Kidney (tissue), 14 donors: Measurements from ENCODE around the gene OSGEP. TPM values are rescaled to one million over a fixed set of nuclear protein-coding genes. Genes with fewer than 3 reads are reported as not detected.

Source experiments
- DNase-seq, 5 donors: peaks; one replicate each; pipeline ENCODE4 v3.0.0-alpha.2; 2013 to 2020
- FAIRE-seq: peaks from 2 replicates; lab custom pipeline; 2012; peaks lifted over from hg19 to GRCh38; lab: Jason Lieb, UNC
- H3K27ac ChIP-seq, 2 donors: one replicate each; pipeline ENCODE4 v1.7.0; 2013; ENCODE audit warnings: low read depth in 2 of 2, low read length in 2 of 2, inconsistent platforms in 1 of 2
- H3K27me3 ChIP-seq: one replicate; pipeline ENCODE4 v1.7.1; 2013; ENCODE audit warnings: low read length, inconsistent platforms; ENCODE audit not compliant: control insufficient read depth, insufficient read depth
- H3K36me3 ChIP-seq, 3 donors: one replicate each; pipeline versions ENCODE4 v1.7.0 to v1.7.1; 2013; ENCODE audit warnings: low read length in 3 of 3, control low read depth in 1 of 3, inconsistent platforms in 1 of 3; ENCODE audit not compliant: insufficient read depth in 3 of 3, control insufficient read depth in 2 of 3
- H3K4me1 ChIP-seq, 3 donors: one replicate each; pipeline versions ENCODE4 v1.7.0 to v1.7.1; 2013; ENCODE audit warnings: low read length in 3 of 3, inconsistent platforms in 1 of 3, low read depth in 1 of 3; ENCODE audit not compliant: control insufficient read depth in 2 of 3, insufficient read depth in 2 of 3
- H3K4me3 ChIP-seq, 3 donors: one replicate each; pipeline versions ENCODE4 v1.7.0 to v1.8.1; 2013; ENCODE audit warnings: low read length in 3 of 3, control low read depth in 1 of 3, inconsistent platforms in 1 of 3
- H3K9ac ChIP-seq, 3 donors: one replicate each; pipeline versions ENCODE4 v1.7.0 to v1.7.1; 2013; ENCODE audit warnings: low read length in 3 of 3, control low read depth in 1 of 3, inconsistent platforms in 1 of 3
- H3K9me3 ChIP-seq, 3 donors: one replicate each; pipeline versions ENCODE4 v1.7.0 to v1.7.1; 2013; ENCODE audit warnings: low read length in 3 of 3, control low read depth in 1 of 3, inconsistent platforms in 1 of 3; ENCODE audit not compliant: control insufficient read depth in 2 of 3, insufficient read depth in 1 of 3
- intact Hi-C: fragments of 100-400 bp; cut with DNase I; formaldehyde crosslinking; loops from one replicate; pipeline ENCODE4 v1.11.1; 2022
- polyA plus RNA-seq: library from polyadenylated mRNA; stranded (reverse); fragments of 350-450 nt; fragmentation: Illumina TruSeq; extraction: RNeasy Lipid Tissue Mini Kit (QIAGEN cat#74804); gene quantifications from one replicate; pipeline ENCODE4 v1.2.3, GENCODE V29; 2014; ENCODE audit warnings: low read depth, low replicate concordance; ENCODE audit not compliant: insufficient read depth
- total RNA-seq: library from RNA; stranded (reverse); fragmentation: NEBNext Ultra II Directional; extraction: Animal tissue kit (Norgen Biotek cat#: 25700); gene quantifications from one replicate; pipeline ENCODE4 v1.2.1, GENCODE V29; 2021
- TF ChIP-seq, protein P1 (sequence below): IDR thresholded peaks from 3 replicates; pipeline ENCODE4 v1.5.1; 2012; ENCODE audit warnings: mild to moderate bottlenecking, moderate library complexity, borderline replicate concordance; ENCODE audit not compliant: insufficient read depth; ENCODE audit errors: extremely low read depth
- donor health status: control.
- donor health status: control.
- donor health status: control.
- donor health status: control.
- donor health status: control.
- donor health status: DM: yes; HTN: yes; CAD: no.
- donor health status: Normal renal cell carcinoma (clear cell type).

OSGEP gene
- total and polyA plus RNA-seq, 2 donors from 2014 or later, result 30.3 to 32.4 TPM

DNA sequence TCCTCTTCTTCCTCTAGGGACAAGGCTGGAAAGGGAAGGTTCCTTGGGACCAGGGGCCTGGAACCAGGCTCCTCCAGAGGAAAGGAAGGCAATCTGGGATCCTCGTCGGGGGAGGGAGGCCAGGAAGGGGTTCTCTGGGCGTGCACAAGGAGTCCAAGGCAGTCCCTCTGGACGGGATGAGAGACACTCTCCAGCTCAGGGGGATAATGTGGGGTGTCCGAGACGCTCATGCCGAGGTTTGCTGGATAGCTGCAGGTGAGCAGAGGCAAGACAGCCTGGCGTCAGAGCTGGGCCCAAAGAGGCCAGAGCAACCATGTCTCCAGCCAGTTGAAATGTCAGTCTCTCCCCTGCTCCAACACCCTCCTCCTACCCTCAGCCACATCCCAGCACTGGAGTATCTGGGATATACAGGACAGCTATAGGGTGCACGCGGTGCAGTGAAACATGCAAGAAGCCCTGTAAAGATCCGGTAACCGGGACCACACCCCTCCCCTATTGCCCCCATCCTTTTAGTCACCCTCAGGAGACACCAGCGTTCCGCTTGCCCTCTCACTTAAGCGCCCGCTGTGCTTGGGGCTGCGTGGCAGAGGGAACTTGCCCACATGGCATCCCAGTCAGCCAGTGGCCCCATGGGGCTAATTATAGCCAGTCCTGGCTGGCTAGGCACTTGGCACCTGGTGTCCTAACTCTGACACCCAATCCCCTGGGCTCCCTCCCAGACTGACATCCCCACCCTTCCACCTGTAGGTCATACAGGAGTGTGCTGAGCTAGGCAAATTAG, 18.8 kb downstream of the OSGEP start, which contains the start of gene KLHL33:
KLHL33 (minus strand) TSS at position 585 of the 781 bp plus-strand sequence; CDS start at position 230, 355 bp downstream.
- TF ChIP-seq, protein P1, sequence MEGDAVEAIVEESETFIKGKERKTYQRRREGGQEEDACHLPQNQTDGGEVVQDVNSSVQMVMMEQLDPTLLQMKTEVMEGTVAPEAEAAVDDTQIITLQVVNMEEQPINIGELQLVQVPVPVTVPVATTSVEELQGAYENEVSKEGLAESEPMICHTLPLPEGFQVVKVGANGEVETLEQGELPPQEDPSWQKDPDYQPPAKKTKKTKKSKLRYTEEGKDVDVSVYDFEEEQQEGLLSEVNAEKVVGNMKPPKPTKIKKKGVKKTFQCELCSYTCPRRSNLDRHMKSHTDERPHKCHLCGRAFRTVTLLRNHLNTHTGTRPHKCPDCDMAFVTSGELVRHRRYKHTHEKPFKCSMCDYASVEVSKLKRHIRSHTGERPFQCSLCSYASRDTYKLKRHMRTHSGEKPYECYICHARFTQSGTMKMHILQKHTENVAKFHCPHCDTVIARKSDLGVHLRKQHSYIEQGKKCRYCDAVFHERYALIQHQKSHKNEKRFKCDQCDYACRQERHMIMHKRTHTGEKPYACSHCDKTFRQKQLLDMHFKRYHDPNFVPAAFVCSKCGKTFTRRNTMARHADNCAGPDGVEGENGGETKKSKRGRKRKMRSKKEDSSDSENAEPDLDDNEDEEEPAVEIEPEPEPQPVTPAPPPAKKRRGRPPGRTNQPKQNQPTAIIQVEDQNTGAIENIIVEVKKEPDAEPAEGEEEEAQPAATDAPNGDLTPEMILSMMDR, result no peak
- Histone ChIP-seq H3K36me3 (no peaks in the 10 kb centered on the region), H3K27me3 (peaks cover 3% of the 10 kb centered on the region), H3K27ac (no peak within 1 kb of the TSS), H3K4me3 (peak within 1 kb of the TSS in 2 of 3 donors; percentile 50 to 55), H3K4me1 (peaks cover 0 to 9% (median 0%) of the 10 kb centered on the region in 3 donors), H3K9ac (no peak within 1 kb of the TSS), H3K9me3 (no peaks in the 10 kb centered on the region)
- FAIRE-seq (no peak), DNase-seq (no peak)
- intact Hi-C loops, result no loop called here

DNA sequence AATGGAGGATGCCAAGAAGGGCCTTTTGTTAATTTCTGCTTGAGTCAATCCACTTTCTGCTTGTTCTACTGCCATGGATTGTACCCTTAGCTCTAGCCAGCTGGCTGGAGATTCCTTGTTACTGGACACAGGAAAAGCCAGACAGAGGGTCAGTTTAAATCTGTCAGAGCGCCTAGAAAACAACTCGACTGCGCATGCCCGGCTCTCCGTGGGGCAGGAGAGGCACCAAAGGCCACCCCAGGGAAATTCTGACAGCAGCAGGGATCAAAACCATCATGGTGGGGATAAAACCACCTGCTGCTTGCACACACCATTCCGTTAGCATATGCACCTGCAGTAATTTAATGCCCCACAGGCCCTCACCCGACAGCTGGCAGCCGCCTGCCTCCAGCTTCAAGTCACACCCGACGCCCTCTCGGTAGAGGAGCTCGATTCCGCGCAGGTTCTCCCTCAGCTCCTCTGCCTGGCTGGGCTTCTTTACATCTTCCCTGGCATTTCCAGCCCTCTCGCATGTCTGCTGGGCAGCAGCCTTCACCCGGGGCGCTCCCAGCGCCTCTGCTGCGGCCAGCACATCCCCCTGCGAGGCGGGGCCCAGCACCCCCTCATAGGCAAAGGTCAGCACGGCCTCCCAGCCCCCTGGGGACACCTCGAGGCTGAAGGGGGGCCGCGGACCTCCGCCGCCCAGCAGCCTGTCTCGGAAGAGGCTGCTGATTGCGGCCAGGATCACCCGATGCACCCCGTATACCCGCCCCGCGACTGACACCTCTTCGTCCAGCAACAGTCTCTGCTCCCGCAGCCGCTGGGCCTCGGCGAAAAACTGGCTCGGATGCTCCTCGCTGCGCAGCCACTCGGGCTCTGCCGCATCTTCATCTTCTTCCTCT, 19.7 kb downstream of the OSGEP start:
- peaks cover 3% of the 10 kb centered on the region for H3K27me3 ChIP-seq
- no peaks in the 10 kb centered on the region for H3K36me3 ChIP-seq
- TF ChIP-seq, protein P1, result no peak
- intact Hi-C loops, result no loop called here
- no peak overlapping the region for H3K9ac ChIP-seq
- FAIRE-seq, result no peak
- no peaks in the 10 kb centered on the region for H3K9me3 ChIP-seq
- H3K4me1 ChIP-seq, result peaks cover 0 to 9% (median 0%) of the 10 kb centered on the region in 3 donors
- H3K27ac ChIP-seq, result no peak overlapping the region
- peak overlapping the region; percentile 34 to 55 (median 50) for H3K4me3 ChIP-seq
- DNase-seq, result peak; percentile 38 to 89 (median 55)

DNA sequence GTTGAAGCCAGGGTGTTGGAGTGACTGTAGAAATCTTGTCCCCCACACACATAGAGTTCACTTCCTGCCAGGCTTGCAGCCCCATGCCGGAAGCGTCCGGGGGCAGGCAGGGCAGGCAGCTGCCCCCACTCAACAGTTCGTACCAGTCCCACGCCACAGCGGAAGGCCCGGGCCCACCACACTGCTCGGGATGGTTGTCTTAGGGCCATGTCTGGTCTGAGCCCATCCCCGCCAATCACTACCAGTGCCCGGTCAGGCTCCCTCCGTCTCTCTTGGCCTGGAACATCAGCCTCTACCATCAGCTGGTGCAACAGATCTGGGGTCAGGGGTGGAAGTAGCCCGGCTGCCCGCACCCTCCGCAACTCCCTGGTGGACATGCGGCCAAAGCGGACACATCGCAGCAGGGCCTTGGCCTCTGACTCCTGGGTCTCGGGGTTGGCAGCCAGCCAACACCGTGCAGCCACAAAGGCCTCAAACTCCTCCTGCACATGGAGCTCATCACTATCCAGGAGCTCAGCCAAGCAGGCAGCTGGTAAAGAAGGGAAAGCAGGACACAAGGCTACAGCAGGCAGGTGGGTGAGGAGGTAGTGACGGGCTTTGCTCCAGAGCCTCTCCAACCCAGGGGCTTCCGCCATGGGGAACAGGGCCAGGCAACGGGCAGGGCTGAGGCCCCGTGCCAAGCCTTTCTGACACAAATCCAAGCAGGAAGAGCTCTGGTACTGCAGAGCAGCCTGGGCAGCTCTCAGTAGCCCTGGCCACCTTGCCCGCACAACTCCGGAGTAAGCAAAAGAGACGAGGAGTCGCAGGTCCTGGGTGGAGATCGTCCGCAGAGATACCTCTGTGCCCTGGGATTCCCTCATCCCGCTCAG, 24.6 kb downstream of the OSGEP start:
- intact Hi-C loops, result no loop called here
- Histone ChIP-seq H3K4me3 (no peak overlapping the region), H3K4me1 (peaks cover 0 to 5% (median 0%) of the 10 kb centered on the region in 3 donors), H3K36me3 (no peaks in the 10 kb centered on the region), H3K27ac (no peak overlapping the region), H3K9ac (no peak overlapping the region), H3K27me3 (no peaks in the 10 kb centered on the region), H3K9me3 (no peaks in the 10 kb centered on the region)
- peak in 1 of 5 donors; percentile 79 for DNase-seq
- FAIRE-seq, result no peak
- TF ChIP-seq, protein P1, result no peak
